GM18505 (cell line): ENCODE results near the gene ADARB2.
"Not testable (repeated sequence)": the region's sequence is repeated elsewhere in the genome, so short reads cannot be mapped to it uniquely, and the experiment has no call there.

Experiments used
- ATAC-seq: cut with Tn5 transposase; IDR thresholded peaks from one replicate; pipeline ENCODE4 v1.9.1; 2021; ENCODE audit not compliant: unreplicated experiment
- POLR2A ChIP-seq: IDR thresholded peaks from 4 replicates; pipeline ENCODE4 v1.6.1; 2011; ENCODE audit warnings: borderline replicate concordance; ENCODE audit not compliant: insufficient read depth, insufficient read length; ENCODE audit errors: extremely low read depth

ADARB2 gene

DNA sequence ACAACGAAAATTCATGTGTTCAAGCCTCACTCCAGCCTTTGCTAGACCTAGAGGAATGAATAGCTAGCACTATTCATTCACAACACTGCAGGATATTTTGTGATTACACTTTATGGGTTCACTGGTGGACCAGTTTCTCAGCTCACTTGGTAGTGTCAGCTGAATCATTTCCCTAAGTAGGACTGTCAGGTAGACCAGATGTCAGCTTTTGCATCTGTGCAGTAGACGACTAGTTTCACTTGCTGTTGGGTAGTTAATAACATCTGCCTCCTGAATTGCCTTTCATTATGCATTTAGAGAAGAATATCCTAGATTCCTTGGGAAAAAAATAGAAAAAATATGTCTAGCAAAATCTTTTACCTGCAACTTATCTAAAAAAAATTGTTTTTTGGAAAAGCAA is 296.4 kb downstream of the ADARB2 start:
- ATAC-seq: no peak
- TF ChIP-seq POLR2A: no peak

DNA sequence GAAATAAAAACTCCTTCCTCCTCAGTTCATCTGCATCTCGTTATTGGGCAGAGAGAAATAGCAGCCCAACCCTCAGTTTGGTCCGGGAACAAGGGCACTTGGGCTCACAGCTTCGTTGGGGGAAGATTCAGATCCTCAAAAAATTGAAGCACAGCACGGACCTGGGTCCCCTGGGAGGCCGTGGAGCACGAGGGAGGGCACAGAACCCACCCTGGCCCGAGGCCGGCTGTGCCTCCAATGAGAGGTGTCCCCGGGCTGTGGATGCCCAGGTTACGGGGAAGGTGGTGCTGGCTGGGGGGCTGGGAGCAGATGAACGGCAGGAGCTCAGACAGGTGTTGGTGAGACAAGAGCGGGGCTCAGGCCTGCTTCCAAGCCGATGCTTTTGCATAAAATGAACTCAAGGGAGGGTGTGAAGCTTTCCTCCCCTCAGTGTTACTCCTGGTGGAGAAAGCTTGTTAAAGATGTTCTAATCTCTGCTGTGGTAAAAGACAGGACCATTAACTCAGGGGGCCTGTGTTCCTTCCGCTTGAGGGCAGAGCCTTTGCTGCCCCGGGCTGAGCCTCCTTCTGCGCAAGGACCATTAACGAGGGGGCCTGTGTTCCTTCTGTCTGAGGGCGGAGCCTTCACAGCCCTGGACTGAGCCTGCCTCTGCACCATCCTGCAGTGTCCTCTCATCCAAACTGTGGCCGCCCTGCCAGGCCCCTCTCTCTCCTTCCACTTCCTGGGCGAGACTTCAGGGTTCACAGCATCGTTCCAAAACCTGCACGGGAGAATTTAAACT is 302.2 kb downstream of the ADARB2 start:
- no peak for TF ChIP-seq POLR2A
- no peak for ATAC-seq

DNA sequence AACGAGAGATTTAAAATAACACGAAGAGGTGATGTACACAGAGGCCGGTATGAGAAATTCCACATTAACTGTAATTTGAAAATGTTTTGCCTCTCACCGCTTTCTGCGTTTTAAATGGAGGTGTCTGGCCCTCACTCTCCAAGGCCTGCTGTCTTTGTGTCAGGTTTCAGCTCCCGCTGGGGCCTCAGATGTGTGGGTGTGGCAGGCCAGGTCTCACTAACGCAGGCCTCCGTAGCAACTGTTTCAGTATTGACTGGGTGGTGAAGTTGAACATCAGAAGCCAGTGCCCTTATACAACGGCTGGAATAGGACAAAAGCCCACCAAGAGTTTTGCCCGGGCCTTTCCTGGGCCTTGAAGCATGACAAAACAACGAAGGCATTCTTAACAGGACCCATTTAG is 303.1 kb downstream of the ADARB2 start:
- no peak for ATAC-seq
- TF ChIP-seq POLR2A: no peak

DNA sequence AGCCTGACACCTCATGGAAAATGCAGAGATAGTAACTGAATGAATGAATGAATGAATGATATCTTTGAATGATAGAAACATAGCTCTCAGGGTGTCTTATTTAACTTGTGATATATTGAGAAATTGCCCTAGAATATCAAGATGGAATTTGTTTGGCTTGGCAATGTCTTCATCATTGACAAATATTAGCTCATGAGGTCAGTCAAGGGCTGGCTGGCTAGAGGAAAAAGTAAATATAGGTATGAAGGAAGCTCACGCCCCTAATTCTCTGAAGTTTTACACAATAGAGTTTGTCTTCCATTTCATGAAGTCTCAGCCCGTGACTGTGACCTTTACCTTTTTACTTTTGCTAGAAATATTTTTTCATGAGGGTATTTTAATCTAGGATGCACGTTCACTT is 305.2 kb downstream of the ADARB2 start:
- ATAC-seq: no peak
- no peak for TF ChIP-seq POLR2A

DNA sequence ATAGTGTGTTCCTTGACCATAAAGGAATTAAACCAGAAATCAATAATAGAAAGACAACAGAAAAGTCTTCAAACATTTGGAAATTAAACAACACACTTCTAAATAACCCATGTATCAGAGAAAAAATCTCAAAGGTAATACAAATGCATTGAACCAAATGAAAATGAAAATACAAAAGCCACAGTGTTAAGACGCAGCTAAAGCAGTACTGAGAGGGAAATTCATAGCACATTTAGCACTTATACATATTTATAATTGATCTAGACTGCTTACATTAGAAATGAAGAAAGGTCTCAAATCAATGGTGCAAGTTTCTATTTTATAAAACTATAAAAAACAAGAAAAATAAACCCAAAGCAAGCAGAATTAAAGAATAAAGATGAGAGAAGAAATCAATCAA is 306.1 kb downstream of the ADARB2 start:
- ATAC-seq: no peak
- no peak for TF ChIP-seq POLR2A

DNA sequence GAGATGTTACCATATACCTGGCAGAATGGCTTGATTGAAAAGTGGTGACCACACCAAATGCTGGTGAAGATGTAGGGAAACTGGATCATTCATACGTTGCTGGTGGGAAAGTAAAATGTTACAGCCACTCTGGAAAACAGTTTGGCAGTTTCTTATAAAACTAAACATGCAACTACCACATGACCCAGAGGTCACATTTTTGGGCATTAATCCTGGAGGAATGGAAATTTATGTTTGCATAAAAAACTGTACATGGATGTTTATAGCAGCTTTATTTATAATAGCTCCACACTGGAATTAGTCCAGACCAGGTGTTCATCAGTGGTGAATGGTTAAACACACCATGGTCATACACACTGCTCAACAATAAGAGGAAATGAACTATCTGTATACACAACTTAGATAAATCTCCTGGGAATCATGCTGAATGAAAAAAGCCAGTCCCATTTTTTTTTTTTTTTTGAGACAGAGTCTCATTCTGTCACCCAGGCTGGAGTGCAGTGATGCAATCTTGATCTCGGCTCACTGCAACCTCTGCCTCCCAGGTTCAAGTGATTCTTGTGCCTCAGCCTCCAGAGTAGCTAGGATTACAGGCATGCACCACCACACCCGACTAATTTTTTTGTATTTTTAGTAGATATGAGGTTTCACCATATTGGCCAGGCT is 309.7 kb downstream of the ADARB2 start:
- not testable (repeated sequence) for ATAC-seq

DNA sequence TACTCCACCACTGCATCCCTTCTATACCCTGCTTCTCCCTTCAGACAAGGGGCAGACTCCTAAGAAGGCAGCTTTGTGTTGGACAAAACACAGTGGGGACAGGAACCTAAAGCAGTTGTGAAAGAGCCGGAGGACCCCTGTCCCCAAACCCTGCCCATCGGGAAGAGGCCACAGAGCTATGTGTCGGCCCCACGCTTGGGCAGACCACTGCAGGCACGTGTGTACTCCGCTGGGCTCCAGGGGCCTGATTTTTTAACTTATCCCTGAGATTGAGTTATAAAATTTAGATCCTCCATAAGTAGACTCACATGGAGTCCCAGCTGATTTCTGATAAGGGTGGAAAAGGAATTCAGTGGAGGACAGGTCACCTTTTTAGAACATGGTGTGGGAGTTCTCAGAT is 310.5 kb downstream of the ADARB2 start:
- ATAC-seq: no peak
- no peak for TF ChIP-seq POLR2A

DNA sequence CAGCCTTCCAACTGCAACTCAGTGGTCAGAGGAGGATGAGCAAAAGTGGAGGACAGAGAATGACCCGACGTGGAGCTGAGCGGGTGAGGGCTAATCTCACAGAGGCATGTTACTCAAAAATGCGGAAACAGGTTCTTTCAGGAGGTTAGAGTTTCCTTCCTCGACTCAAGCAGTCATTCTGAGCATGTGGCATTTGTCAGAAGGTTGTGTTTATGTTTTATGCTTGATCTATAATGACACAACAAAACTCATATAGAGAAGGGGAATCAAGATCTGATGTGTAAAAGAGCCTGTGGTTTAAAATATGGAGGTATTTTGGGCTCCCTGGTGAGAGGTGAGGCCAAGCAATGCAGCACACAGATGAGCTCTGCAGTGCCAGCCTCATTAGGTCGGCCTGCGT is 311.4 kb downstream of the ADARB2 start:
- peak; percentile 68 for ATAC-seq
- no peak for TF ChIP-seq POLR2A

DNA sequence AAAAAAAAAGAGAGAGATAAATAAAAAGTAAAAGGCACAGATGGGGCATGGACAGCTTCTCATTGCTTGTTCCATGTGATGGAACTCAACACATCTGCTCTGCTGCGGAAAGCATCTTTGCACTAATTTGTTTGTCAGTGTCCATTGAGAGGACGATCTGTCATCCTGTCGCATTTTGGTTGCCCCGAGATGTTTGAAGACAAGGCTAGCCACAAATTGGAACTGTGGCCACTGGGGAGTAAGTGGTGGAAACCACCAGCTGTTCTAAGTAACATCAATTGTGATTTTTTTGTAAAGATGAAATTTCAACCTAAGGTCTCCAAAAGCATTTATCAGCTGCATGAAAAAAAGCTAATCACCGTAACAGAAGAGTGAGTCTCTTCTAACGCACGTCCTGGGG is 312.7 kb downstream of the ADARB2 start:
- no peak for TF ChIP-seq POLR2A
- no peak for ATAC-seq

DNA sequence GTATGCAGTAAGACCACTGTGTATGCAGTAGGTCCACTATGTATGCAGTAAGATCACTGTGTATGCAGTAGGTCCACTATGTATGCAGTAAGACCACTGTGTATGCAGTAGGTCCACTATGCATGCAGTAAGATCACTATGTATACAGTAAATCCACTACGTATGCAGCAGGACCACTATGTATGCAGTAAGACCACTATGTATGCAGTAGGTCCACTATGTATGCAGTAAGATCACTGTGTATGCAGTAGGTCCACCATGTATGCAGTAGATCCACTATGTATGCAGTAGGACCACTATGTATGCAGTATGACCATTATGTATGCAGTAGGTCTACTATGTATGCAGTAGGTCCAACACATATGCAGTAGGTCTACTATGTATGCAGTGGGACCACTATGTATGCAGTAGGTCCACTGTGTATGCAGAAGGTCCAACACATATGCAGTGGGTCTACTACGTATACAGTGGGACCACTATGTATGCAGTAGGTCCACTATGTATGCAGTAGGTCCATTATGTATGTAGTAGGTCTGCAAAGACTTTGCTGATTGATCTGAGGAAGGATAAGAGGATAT is 313.6 kb downstream of the ADARB2 start:
- no peak for ATAC-seq
- no peak for TF ChIP-seq POLR2A

DNA sequence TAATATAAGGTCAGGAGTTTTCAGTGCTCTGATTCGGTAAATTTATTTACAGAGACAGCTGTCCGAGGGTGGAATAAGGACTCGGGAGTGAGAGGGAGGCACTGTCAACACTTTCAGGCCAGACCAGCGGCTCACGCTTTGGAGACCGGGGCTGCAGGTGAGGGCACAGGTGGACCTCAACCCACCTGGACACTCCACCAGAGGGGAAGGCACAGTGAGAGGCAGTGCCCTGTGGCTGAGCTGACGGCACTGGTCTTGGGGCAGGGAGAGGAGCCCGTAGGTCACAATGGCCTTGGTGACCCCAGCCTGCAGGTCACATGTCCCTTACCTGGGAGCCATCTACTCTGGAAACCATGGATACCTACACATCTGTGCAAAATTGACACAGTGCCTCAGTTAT is 315.1 kb downstream of the ADARB2 start:
- no peak for ATAC-seq
- no peak for TF ChIP-seq POLR2A

DNA sequence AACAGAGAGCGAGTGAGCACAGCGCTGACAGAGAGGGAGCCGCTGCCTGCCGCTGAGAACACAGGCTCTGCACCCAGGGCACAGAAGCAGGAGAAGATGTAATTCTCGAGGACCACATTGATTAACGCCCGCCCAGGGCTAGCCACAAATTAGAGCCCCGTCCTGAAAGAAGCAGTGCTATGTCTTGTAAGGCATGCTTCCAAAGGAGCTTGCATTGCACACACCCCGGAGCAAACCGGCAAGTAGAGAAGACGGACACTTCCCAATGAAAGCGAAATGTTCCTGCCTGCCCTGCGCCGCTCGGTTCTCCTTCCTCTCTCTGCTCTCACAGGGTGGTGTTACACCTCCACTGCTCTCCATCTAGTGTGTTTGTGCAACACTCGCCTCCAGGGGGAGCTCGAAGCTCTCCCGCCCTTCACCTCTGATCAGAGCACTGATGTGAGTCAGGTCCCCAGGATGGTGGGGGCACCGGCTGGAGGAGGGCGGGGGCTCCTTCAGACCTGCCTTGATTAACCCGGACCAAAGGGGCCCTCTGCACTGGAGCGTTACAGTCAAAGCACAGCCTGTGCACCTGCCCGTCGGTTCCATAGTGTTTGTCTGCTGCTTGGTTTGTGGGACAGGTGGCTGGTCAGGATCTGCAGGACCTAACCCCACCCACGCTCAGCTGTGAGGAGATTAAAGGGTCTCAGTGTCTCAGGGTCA is 316.5 kb downstream of the ADARB2 start:
- peak; percentile 88 for ATAC-seq
- TF ChIP-seq POLR2A: no peak

DNA sequence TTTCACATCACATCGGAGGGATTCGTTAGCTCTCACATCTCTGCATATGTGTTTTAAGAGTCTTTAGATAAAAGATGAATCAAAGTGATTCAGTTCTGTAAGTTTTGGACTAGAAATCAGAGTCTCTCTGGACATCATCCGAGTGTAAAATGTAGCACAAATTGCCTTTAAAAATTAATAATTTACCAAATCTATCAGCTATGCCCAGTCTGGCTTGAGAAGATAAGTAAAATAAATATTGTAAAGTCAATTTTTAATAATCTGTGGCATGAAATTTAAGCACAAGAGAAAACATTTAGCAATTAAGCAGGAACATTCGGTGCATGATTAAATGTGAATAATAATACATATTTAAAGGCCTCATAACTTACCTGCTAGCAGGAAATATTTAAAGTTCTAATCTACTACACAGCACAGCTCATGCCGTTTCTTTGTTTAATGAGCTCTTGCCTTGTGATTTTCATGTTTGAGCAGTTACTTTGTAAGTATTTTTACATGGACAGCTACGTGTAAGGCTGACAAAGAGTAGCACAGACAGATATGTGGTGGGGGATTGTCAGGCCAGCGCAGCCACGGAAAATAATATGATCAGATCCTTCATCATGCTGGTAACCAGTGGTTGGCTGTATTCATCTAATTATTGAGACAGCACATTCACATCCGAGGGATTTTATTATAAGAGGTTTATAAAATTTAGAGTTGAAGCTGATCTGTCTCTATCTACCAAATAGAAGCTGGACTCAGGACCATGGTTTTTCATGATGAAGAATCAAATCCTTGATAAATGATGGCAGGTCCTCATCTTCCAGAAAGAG is 317.3 kb downstream of the ADARB2 start:
- no peak for TF ChIP-seq POLR2A
- no peak for ATAC-seq
